B cell (primary cell): ENCODE measurements around the gene SENP5. TPM values are rescaled to one million over a fixed set of nuclear protein-coding genes. Genes with fewer than 3 reads are reported as not detected.

Experiments used
- ATAC-seq: fragments of 200-7000 bp; cut with Tn5 transposase; one replicate; pipeline ENCODE4 v1.10.0; 2021; ENCODE audit warnings: low read depth, mild to moderate bottlenecking, moderate number of reproducible peaks, moderate library complexity
- CTCF ChIA-PET: fragments of 350-600 bp; sonication (Branson Sonifier 250); formaldehyde crosslinking; loops from one replicate; lab custom pipeline; 2021; ENCODE audit warnings: antibody characterized with exemption, inconsistent platforms; lab: Charles Lee
- POLR2A ChIA-PET: fragments of 350-600 bp; sonication (Branson Sonifier 250); formaldehyde crosslinking; loops from one replicate; lab custom pipeline; 2021; ENCODE audit warnings: antibody characterized with exemption; lab: Charles Lee
- DNase-seq: peaks from one replicate; pipeline ENCODE4 v3.0.0; 2013
- H2AFZ ChIP-seq: 2 replicates; pipeline ENCODE4 v1.6.1; 2012; ENCODE audit warnings: mild to moderate bottlenecking, low read depth, low read length; ENCODE audit not compliant: insufficient read depth, poor library complexity, severe bottlenecking
- H3K27ac ChIP-seq, 2 donors: 1 replicate in 1 of 2; 2 replicates in 1 of 2; pipeline ENCODE4 v1.5.1; 2012 to 2013; ENCODE audit warnings: low read length in 2 of 2, mild to moderate bottlenecking in 2 of 2, moderate library complexity in 1 of 2
- H3K27me3 ChIP-seq, 4 experiments: fragments of 200-600 bp in 1 of 4; sonication (generic) in 1 of 4; replicated peaks in 1 of 4; 1 replicate in 2 of 4; 2 replicates in 2 of 4; pipeline versions ENCODE4 v1.6.1 to v1.7.0; 2013 to 2016; ENCODE audit warnings: low read length in 3 of 4, mild to moderate bottlenecking in 2 of 4, mixed read lengths in 1 of 4, moderate library complexity in 1 of 4; ENCODE audit not compliant: insufficient read depth in 4 of 4, control insufficient read depth in 3 of 4; ENCODE audit errors: control extremely low read depth in 1 of 4
- H3K36me3 ChIP-seq, 2 experiments: replicated peaks in 1 of 2; 1 replicate in 1 of 2; 2 replicates in 1 of 2; pipeline versions ENCODE4 v1.6.1 to v1.7.1; 2013; ENCODE audit warnings: low read length in 1 of 2; ENCODE audit not compliant: insufficient read depth in 2 of 2, control insufficient read depth in 1 of 2; ENCODE audit errors: control extremely low read depth in 1 of 2, extremely low read depth in 1 of 2
- H3K4me1 ChIP-seq, 2 donors: fragments of 200-600 bp in 1 of 2; sonication (generic) in 1 of 2; 1 replicate in 1 of 2; 2 replicates in 1 of 2; pipeline versions ENCODE4 v1.5.1 to v1.6.1; 2013 to 2017; ENCODE audit warnings: low read length in 2 of 2; ENCODE audit not compliant: control insufficient read depth in 2 of 2, insufficient read depth in 2 of 2
- H3K4me2 ChIP-seq: replicated peaks from 2 replicates; pipeline ENCODE3; 2012; ENCODE audit warnings: mild to moderate bottlenecking, low read depth, low read length; ENCODE audit not compliant: poor library complexity, severe bottlenecking
- H3K4me3 ChIP-seq, 5 experiments: fragments of 200-600 bp in 1 of 5; sonication (generic) in 1 of 5; 1 replicate in 3 of 5; 2 replicates in 2 of 5; pipeline versions ENCODE4 v1.5.1 to v1.7.0; 2011 to 2016; ENCODE audit warnings: low read length in 4 of 5, mild to moderate bottlenecking in 4 of 5, low read depth in 2 of 5, control low read depth in 1 of 5, moderate library complexity in 1 of 5; ENCODE audit not compliant: insufficient read depth in 1 of 5; ENCODE audit errors: control extremely low read depth in 1 of 5, extremely low read depth in 1 of 5
- H3K79me2 ChIP-seq: fragments of 200-600 bp; sonication (generic); one replicate; pipeline ENCODE4 v1.6.0; 2016; ENCODE audit warnings: low read length; ENCODE audit not compliant: control insufficient read depth, insufficient read depth
- H3K9ac ChIP-seq: fragments of 200-600 bp; sonication (generic); 2 replicates; pipeline ENCODE4 v1.6.1; 2017; ENCODE audit warnings: mild to moderate bottlenecking, low read length, moderate library complexity
- H3K9me3 ChIP-seq, 3 donors: one replicate each; pipeline versions ENCODE4 v1.6.1 to v1.7.1; 2013; ENCODE audit warnings: low read length in 2 of 3; ENCODE audit not compliant: control insufficient read depth in 2 of 3, insufficient read depth in 1 of 3; ENCODE audit errors: control extremely low read depth in 1 of 3
- H4K20me1 ChIP-seq: 2 replicates; pipeline ENCODE4 v1.6.0; 2012; ENCODE audit warnings: mild to moderate bottlenecking, low read length; ENCODE audit not compliant: insufficient read depth, control insufficient read depth, poor library complexity, severe bottlenecking
- H3K27ac Mint-ChIP-seq: one replicate; pipeline ENCODE4 v1.8.0; 2021; ENCODE audit warnings: mixed read lengths
- H3K27me3 Mint-ChIP-seq: one replicate; pipeline ENCODE4 v1.8.0; 2021; ENCODE audit warnings: mixed read lengths
- H3K4me1 Mint-ChIP-seq: one replicate; pipeline ENCODE4 v1.8.0; 2021; ENCODE audit warnings: mixed read lengths
- H3K4me3 Mint-ChIP-seq: one replicate; pipeline ENCODE4 v1.8.0; 2021; ENCODE audit warnings: mixed read lengths
- H3K9me3 Mint-ChIP-seq: one replicate; pipeline ENCODE4 v1.8.0; 2022; ENCODE audit warnings: mixed read lengths; ENCODE audit not compliant: insufficient read depth
- EZH2 ChIP-seq: IDR thresholded peaks from 2 replicates; pipeline ENCODE4 v1.6.1; 2012; ENCODE audit warnings: borderline replicate concordance, low read depth, mild to moderate bottlenecking, moderate library complexity, low read length; ENCODE audit not compliant: insufficient read depth, poor library complexity, severe bottlenecking
- WGBS: methylation state at CpG from one replicate; pipeline ENCODE4 v1.1.5; 2013; ENCODE audit warnings: missing lambda C conversion rate; ENCODE audit not compliant: insufficient coverage; 5-methylcytosine and 5-hydroxymethylcytosine counted together
- intact Hi-C: fragments of 100-400 bp; cut with micrococcal nuclease; formaldehyde crosslinking; loops from one replicate; pipeline ENCODE4 v1.10.0; 2022
- polyA plus RNA-seq: library from polyadenylated mRNA; depleted of rRNA; stranded (reverse); fragments of >200 nt; gene quantifications from 2 replicates; pipeline ENCODE4 v1.2.3, GENCODE V29; 2012
- total RNA-seq, 2 donors: library from RNA; stranded (reverse); fragments of 120-200 nt in 1 of 2; gene quantifications; 1 replicate in 1 of 2; 2 replicates in 1 of 2; pipeline versions ENCODE4 v1.2.3 to v1.2.4, GENCODE V29; 2013 to 2022
- TF ChIP-seq, protein P1 (sequence below): fragments of 200-600 bp; IDR thresholded peaks from one replicate; pipeline ENCODE4 v1.8.0; 2022; ENCODE audit warnings: antibody characterized with exemption, mild to moderate bottlenecking

Gene SENP5
- total and polyA plus RNA-seq, 2 donors (not counting 1 experiment from before 2014, with no cell fraction given), result 9.2 to 51.5 TPM

- Histone ChIP-seq H3K9ac (peak overlapping the region; percentile 77), H3K4me2 (peak overlapping the region; percentile 80), H3K27ac (peak overlapping the region; percentile 77 to 95), H3K9me3 (peaks cover 0 to 3% (median 0%) of the 10 kb centered on the region in 3 donors), H3K36me3 (peaks cover 0 to 2% of the 10 kb centered on the region in 2 experiments), H3K27me3 (no peaks in the 10 kb centered on the region), H3K4me1 (peaks cover 12 to 17% of the 10 kb centered on the region in 2 donors), H2AFZ (peak overlapping the region; percentile 94), H4K20me1 (peaks cover 28% of the 10 kb centered on the region), H3K79me2 (peaks cover 44% of the 10 kb centered on the region), H3K4me3 (peak overlapping the region; percentile 56 to 89 (median 77))
- Mint-ChIP-seq H3K27ac (peak overlapping the region; percentile 85), H3K4me1 (peaks cover 25% of the 10 kb centered on the region), H3K4me3 (peak overlapping the region; percentile 84), H3K9me3 (no peaks in the 10 kb centered on the region), H3K27me3 (no peaks in the 10 kb centered on the region)
- no peak for DNase-seq
- ATAC-seq, result no peak
- intact Hi-C loops, result loop anchor here (1.0 to 2.0 kb wide), 6 partner anchors 29 to 298 kb away; partner anchors contain the start of genes FBXO45, NCBP2, PAK2 and WDR53
- POLR2A ChIA-PET, result interaction anchor here (0.6 to 2.3 kb wide), 5 partner anchors 75 to 989 kb away, joined by 3 to 18 read pairs (median 3); partner anchors contain the start of gene NCBP2
- TF ChIP-seq, protein P1, sequence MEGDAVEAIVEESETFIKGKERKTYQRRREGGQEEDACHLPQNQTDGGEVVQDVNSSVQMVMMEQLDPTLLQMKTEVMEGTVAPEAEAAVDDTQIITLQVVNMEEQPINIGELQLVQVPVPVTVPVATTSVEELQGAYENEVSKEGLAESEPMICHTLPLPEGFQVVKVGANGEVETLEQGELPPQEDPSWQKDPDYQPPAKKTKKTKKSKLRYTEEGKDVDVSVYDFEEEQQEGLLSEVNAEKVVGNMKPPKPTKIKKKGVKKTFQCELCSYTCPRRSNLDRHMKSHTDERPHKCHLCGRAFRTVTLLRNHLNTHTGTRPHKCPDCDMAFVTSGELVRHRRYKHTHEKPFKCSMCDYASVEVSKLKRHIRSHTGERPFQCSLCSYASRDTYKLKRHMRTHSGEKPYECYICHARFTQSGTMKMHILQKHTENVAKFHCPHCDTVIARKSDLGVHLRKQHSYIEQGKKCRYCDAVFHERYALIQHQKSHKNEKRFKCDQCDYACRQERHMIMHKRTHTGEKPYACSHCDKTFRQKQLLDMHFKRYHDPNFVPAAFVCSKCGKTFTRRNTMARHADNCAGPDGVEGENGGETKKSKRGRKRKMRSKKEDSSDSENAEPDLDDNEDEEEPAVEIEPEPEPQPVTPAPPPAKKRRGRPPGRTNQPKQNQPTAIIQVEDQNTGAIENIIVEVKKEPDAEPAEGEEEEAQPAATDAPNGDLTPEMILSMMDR, result no peak
- TF ChIP-seq EZH2, result no peak
- 67% methylated on average over 5 of the region's 6 CpGs for WGBS
- CTCF ChIA-PET, result interaction anchor here (0.9 to 1.9 kb wide), 4 partner anchors 30 to 104 kb away, joined by 3 to 20 read pairs (median 4); partner anchors contain the start of gene NCBP2
Measured at GRCh38 chr3:196867155-196867506, 589 bp upstream of the SENP5 start.

DNA sequence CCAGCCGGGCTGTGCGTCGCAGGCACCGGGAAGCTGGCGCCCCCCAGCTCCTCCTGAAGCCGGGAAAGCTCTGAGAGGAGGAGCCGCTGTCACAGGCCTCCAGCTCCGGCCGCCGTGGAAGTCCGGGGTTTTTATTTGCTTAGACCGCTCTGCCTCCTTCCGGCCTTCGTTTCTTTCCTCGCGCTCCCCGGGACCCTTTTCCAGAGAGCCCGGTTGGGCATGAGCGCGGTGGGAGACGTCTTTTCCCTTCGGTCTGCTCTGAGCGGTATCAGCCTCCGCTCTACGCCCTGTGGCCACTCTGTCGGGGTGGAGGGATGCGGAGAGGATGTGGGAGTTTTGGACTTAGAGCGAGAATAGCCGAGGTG is 559 bp downstream of the SENP5 start:
- Histone ChIP-seq H3K27me3 (no peaks in the 10 kb centered on the region), H4K20me1 (peaks cover 36% of the 10 kb centered on the region), H3K27ac (peak overlapping the region; percentile 66 to 95), H3K4me1 (peaks cover 15 to 20% of the 10 kb centered on the region in 2 donors), H3K9ac (peak overlapping the region; percentile 77), H3K4me3 (peak overlapping the region; percentile 19 to 89 (median 77)), H3K4me2 (peak overlapping the region; percentile 80), H3K79me2 (peaks cover 55% of the 10 kb centered on the region), H3K36me3 (peaks cover 0 to 2% of the 10 kb centered on the region in 2 experiments), H2AFZ (peak overlapping the region; percentile 94), H3K9me3 (no peaks in the 10 kb centered on the region)
- ATAC-seq (no peak), DNase-seq (no peak)
- H3K4me1 Mint-ChIP-seq, result peaks cover 30% of the 10 kb centered on the region
- ChIA-PET CTCF (interaction anchor here (0.8 to 1.9 kb wide), 9 partner anchors 13 to 339 kb away, joined by 3 to 20 read pairs (median 3); partner anchors contain the start of genes MELTF and NCBP2), POLR2A (interaction anchor here (0.5 to 2.3 kb wide), 5 partner anchors 19 to 1431 kb away, joined by 3 to 18 read pairs (median 3); partner anchors contain the start of genes NCBP2 and PAK2)
- WGBS, result under 1% methylated on average over 18 of the region's 29 CpGs
- no peaks in the 10 kb centered on the region for H3K9me3 Mint-ChIP-seq
- H3K27me3 Mint-ChIP-seq, result no peaks in the 10 kb centered on the region
- TF ChIP-seq, protein P1, result no peak
- no peak for TF ChIP-seq EZH2
- intact Hi-C loops, result no loop called here
- peak overlapping the region; percentile 95 for H3K27ac Mint-ChIP-seq
- H3K4me3 Mint-ChIP-seq, result peak overlapping the region; percentile 96
